PC-3 (cell line): ENCODE data around the gene KRT75.

Source experiments
- CTCF ChIP-seq: fragments of 300-600 bp; sonication (generic); conservative IDR thresholded peaks from 2 replicates; pipeline ENCODE4 v1.5.1; 2017; ENCODE audit warnings: antibody characterized with exemption, low read depth, mild to moderate bottlenecking, low read length
- EZH2 ChIP-seq: fragments of 300-600 bp; sonication (generic); IDR thresholded peaks from one replicate; pipeline ENCODE4 v1.6.1; 2017; ENCODE audit warnings: antibody characterized with exemption, mild to moderate bottlenecking, low read length; ENCODE audit not compliant: unreplicated experiment
- EZH2phosphoT487 ChIP-seq: fragments of 300-600 bp; sonication (generic); IDR thresholded peaks from 2 replicates; pipeline ENCODE4 v1.6.1; 2018; ENCODE audit warnings: mild to moderate bottlenecking, antibody characterized with exemption, low read length, borderline replicate concordance

- no peak for TF ChIP-seq CTCF
- no peak for TF ChIP-seq EZH2
- TF ChIP-seq EZH2phosphoT487: no peak
Measured at GRCh38 chr12:52396656-52397055, 37.5 kb downstream of the KRT75 start.
